HL-60 (cell line): ENCODE data around the gene BTBD19.

Experiments
- CTCF ChIP-seq: IDR thresholded peaks from one replicate; pipeline ENCODE4 v1.5.1; 2011; ENCODE audit warnings: low read length, control low read depth, inconsistent platforms; ENCODE audit not compliant: insufficient read depth
- GABPA ChIP-seq: IDR thresholded peaks from 2 replicates; pipeline ENCODE4 v1.6.1; 2012; ENCODE audit warnings: low read depth

- TF ChIP-seq CTCF, result no peak
- TF ChIP-seq GABPA, result peak; percentile 57
Measured at GRCh38 chr1:44808938-44809917, 905 bp downstream of the BTBD19 start.
